ENCODE measurements around the gene C6orf120. TPM values are rescaled to one million over a fixed set of nuclear protein-coding genes. Genes with fewer than 3 reads are reported as not detected.

Gene C6orf120
- total and polyA plus RNA-seq, 9 of the 15 experiments (the other 6 are each of a cell fraction or from before 2014, with no cell fraction given), result 7.7 to 44.9 (median 34.8) TPM

GRCh38 chr6:169751242-169752073 is 49.5 kb downstream of the C6orf120 start, which contains the start of the genes DYNLT2 and ERMARD (continued):
- TF ChIP-seq ZNF518B (CRISPR knock-in tag; IDR thresholded peaks at IDR 0.05) (no peak), SPI1 (IDR thresholded peaks at IDR 0.05; ENCODE audit: borderline replicate concordance, low read depth, low read length) (peak; percentile 94), CEBPG (CRISPR knock-in tag; IDR thresholded peaks at IDR 0.05) (no peak; the same call in 1 of the 2 replicates), CEBPG (tag; conservative IDR thresholded peaks at IDR 0.05 in 1 of 2, IDR thresholded peaks at IDR 0.05 in 1 of 2) (no peak), ZNF133 (CRISPR knock-in tag; IDR thresholded peaks at IDR 0.05) (no peak), ZKSCAN1 (IDR thresholded peaks at IDR 0.05; ENCODE audit: low read depth, low read length) (peak; percentile 82), KDM2B (CRISPR knock-in tag; IDR thresholded peaks at IDR 0.05) (no peak; the same call in 1 of the 2 replicates), ID3 (CRISPR knock-in tag; IDR thresholded peaks at IDR 0.05) (no peak), ID3 (tag; IDR thresholded peaks at IDR 0.05) (peak; percentile 72; the same call in 1 of the 2 replicates), ZNF407 (IDR thresholded peaks at IDR 0.05; ENCODE audit: low read depth) (no peak), ZNF316 (IDR thresholded peaks at IDR 0.05) (no peak), CHD4 (IDR thresholded peaks at IDR 0.05; ENCODE audit: insufficient read depth, insufficient replicate concordance, low read depth, low read length, poor library complexity, severe bottlenecking) (no peak), NEUROD1 (IDR thresholded peaks at IDR 0.05; ENCODE audit: borderline replicate concordance, low read depth, low read length, partially characterized antibody) (peak; percentile 73), SIX5 (IDR thresholded peaks at IDR 0.05; ENCODE audit: borderline replicate concordance in 1 of 2, insufficient read depth in 1 of 2, low read depth in 1 of 2, low read length in 2 of 2) (peak; percentile 22 to 49; a peak in 1 of 4 replicates)

Data from K562 (cell line).